Endothelial cell (in vitro differentiated cells): ENCODE data around the gene SLC15A1. TPM values are rescaled to one million over a fixed set of nuclear protein-coding genes. Genes with fewer than 3 reads are reported as not detected.

ENCODE experiments used
- DNase-seq: peaks from one replicate; pipeline ENCODE4 v3.0.0; 2021; ENCODE audit warnings: low spot score
- H3K27ac Mint-ChIP-seq: one replicate; pipeline ENCODE4 v1.8.0; 2021; ENCODE audit warnings: mixed read lengths, inconsistent platforms; ENCODE audit not compliant: unreplicated experiment
- H3K27me3 Mint-ChIP-seq: one replicate; pipeline ENCODE4 v1.8.0; 2021; ENCODE audit warnings: mild to moderate bottlenecking, moderate library complexity, mixed read lengths, inconsistent platforms; ENCODE audit not compliant: unreplicated experiment
- H3K36me3 Mint-ChIP-seq: one replicate; pipeline ENCODE4 v1.8.0; 2021; ENCODE audit warnings: mild to moderate bottlenecking, low read depth, mixed read lengths, inconsistent platforms; ENCODE audit not compliant: unreplicated experiment
- H3K4me1 Mint-ChIP-seq: one replicate; pipeline ENCODE4 v1.8.0; 2021; ENCODE audit warnings: mild to moderate bottlenecking, mixed read lengths, inconsistent platforms; ENCODE audit not compliant: unreplicated experiment
- H3K4me3 Mint-ChIP-seq: one replicate; pipeline ENCODE4 v1.8.0; 2021; ENCODE audit warnings: mild to moderate bottlenecking, mixed read lengths, inconsistent platforms; ENCODE audit not compliant: unreplicated experiment
- H3K9me3 Mint-ChIP-seq: one replicate; pipeline ENCODE4 v1.8.0; 2021; ENCODE audit warnings: mixed read lengths, inconsistent platforms; ENCODE audit not compliant: unreplicated experiment
- CTCF ChIP-seq: fragments of 200-600 bp; sonication (generic); IDR thresholded peaks from one replicate; pipeline ENCODE4 v1.5.0; 2021; ENCODE audit warnings: antibody characterized with exemption; ENCODE audit not compliant: unreplicated experiment
- total RNA-seq: library from RNA; stranded (reverse); fragmentation: NEBNext Ultra II Directional; extraction: Animal tissue kit (Norgen Biotek cat#: 25700); gene quantifications from one replicate; pipeline ENCODE4 v1.2.1, GENCODE V29; 2021; ENCODE audit not compliant: unreplicated experiment

The SLC15A1 gene
- total RNA-seq, 1 donor from 2014 or later = 0.10 TPM

- Mint-ChIP-seq H3K27ac (no peak overlapping the region), H3K9me3 (no peaks in the 10 kb centered on the region), H3K36me3 (no peaks in the 10 kb centered on the region), H3K4me1 (no peaks in the 10 kb centered on the region), H3K27me3 (peaks cover 6% of the 10 kb centered on the region), H3K4me3 (no peak overlapping the region)
- no peak for TF ChIP-seq CTCF
- DNase-seq = no peak
Measured at GRCh38 chr13:98746968-98747367, 5.5 kb downstream of the SLC15A1 start.

- H3K27ac Mint-ChIP-seq = no peak overlapping the region
- no peaks in the 10 kb centered on the region for H3K36me3 Mint-ChIP-seq
- H3K4me1 Mint-ChIP-seq = no peaks in the 10 kb centered on the region
- TF ChIP-seq CTCF = no peak
- H3K4me3 Mint-ChIP-seq = no peak overlapping the region
- no peak for DNase-seq
- H3K9me3 Mint-ChIP-seq = no peaks in the 10 kb centered on the region
- H3K27me3 Mint-ChIP-seq = no peaks in the 10 kb centered on the region
Measured at GRCh38 chr13:98743377-98743776, 9.1 kb downstream of the SLC15A1 start.

- Mint-ChIP-seq H3K36me3 (peaks cover 1% of the 10 kb centered on the region), H3K4me3 (no peak overlapping the region), H3K4me1 (no peaks in the 10 kb centered on the region), H3K27ac (no peak overlapping the region), H3K9me3 (peaks cover 3% of the 10 kb centered on the region), H3K27me3 (no peaks in the 10 kb centered on the region)
- TF ChIP-seq CTCF = no peak
- no peak for DNase-seq
Measured at GRCh38 chr13:98742961-98743360, 9.5 kb downstream of the SLC15A1 start.

- no peaks in the 10 kb centered on the region for H3K27me3 Mint-ChIP-seq
- peaks cover 9% of the 10 kb centered on the region for H3K9me3 Mint-ChIP-seq
- no peak overlapping the region for H3K4me3 Mint-ChIP-seq
- H3K36me3 Mint-ChIP-seq = peaks cover 7% of the 10 kb centered on the region
- no peaks in the 10 kb centered on the region for H3K4me1 Mint-ChIP-seq
- DNase-seq = no peak
- TF ChIP-seq CTCF = no peak
- no peak overlapping the region for H3K27ac Mint-ChIP-seq
Measured at GRCh38 chr13:98741741-98742435, 10.6 kb downstream of the SLC15A1 start.

GRCh38 chr13:98740131-98740530 lies 12.3 kb downstream of the SLC15A1 start:
- H3K36me3 Mint-ChIP-seq = peaks cover 7% of the 10 kb centered on the region
- no peak for TF ChIP-seq CTCF
- H3K4me3 Mint-ChIP-seq = no peak overlapping the region
- no peak overlapping the region for H3K27ac Mint-ChIP-seq
- H3K9me3 Mint-ChIP-seq = peaks cover 9% of the 10 kb centered on the region
- H3K27me3 Mint-ChIP-seq = no peaks in the 10 kb centered on the region
- H3K4me1 Mint-ChIP-seq = no peaks in the 10 kb centered on the region
- DNase-seq = no peak
